ENCODE data around the gene ATP1A3.
"Not testable (repeated sequence)": the region's sequence is repeated elsewhere in the genome, so short reads cannot be mapped to it uniquely, and the experiment has no call there.

ATP1A3 gene

GRCh38 chr19:41993612-41994483, at the start of gene ATP1A3:
TSS of gene ATP1A3 (minus strand) at chr19:41994230. CDS start at chr19:41994076, 154 bp downstream.
- peak in 1 of 2 donors; percentile 19 for DNase-seq (ENCODE audit: low read depth in 1 of 2, low spot score in 1 of 2)

DNA sequence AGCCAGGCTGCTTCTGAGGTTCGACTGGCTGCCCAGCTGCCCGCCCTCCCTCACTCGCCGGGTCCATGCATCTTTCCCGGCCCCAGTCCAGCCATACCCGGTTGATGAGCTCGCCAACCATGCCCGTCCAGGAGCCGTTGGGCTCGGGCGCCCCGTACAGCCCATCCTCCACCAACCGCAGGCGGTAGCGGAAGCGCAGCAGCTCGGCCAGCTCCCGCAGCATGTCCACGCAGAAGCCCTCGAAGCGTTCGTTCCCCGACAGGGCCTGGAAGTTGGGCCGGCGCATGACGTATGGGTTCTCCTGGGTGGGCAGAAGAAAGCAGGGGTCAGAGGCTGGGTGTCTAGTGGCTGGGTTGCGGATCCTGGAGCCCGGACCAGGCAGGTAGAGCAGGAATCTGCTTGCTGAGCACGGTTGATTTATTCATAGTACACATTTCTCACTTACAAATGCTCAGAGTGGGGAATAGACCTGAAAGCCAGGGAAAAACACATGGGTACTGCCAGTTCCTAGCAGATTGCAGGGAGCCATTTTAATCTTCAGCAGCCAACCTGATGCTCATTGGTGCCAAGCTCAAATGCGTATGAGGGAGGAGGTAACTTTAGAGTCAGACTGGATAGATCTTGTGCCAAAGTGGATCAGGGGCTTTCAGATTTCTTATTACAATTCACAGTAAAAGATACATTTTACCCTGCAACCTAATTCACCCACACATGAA, 48.6 kb upstream of the ATP1A3 start:
- DNase-seq (ENCODE audit: low read depth in 1 of 2, low spot score in 1 of 2) = no peak

DNA sequence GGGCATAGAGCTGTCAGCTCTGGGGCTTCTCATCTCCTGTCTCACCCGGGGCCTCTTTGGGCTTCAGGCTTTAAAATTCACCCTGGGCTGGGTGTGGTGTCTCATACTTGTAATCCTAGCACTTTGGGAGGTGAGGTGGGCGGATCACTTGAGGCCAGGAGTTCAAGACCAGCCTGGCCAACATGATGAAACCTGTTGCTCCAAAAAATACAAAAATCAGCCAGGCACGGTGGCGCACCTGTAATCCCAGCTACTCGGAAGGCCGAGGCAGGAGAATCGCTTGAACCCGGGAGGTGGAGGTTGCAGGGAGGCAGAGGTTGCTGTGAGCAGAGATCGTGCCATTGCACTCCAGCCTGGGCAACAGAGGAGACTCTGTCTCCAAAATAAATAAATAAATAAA, 46.5 kb upstream of the ATP1A3 start:
- not testable (repeated sequence) for DNase-seq (ENCODE audit: low read depth in 1 of 2, low spot score in 1 of 2)

DNA sequence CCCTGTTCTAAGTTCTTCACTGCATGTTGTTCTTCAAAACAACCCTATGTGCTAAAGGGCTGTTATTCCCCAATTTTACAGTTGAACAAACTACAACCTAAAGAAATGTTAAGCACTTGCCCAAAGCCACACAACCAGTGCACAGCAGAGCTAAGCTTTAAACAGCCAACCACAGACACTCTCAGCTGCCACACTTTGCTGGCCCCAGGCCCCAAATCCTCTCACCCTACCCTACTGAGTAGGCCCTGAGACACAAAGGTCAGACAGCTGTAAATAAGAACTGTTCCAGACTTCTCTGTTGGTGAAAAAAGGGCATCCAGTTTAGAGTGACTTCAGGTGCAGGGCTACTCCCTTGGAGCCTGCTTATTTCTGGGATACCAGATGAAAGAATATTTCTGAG, 46.0 kb upstream of the ATP1A3 start:
- DNase-seq (ENCODE audit: low read depth in 1 of 2, low spot score in 1 of 2) = no peak

DNA sequence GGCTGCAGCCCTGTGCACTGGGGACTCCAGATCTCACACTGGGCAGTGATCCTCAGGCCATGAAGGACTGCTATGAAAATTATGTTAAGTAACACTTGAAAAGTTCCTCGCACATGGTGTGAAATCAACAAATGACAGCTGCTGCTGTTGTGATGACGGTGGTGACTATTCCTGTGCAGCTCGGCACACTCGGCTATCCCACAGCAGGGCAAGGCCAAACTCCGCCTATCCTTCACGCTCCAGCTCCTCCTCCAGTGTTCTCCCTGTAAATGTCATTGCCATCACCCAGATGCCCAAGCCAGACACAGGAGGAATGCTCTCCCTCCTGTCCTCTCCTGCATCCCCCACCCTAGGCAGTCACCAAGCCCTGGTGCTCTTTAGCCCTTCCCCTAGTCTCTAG, 44.6 kb upstream of the ATP1A3 start:
- no peak for DNase-seq (ENCODE audit: low read depth in 1 of 2, low spot score in 1 of 2)

GRCh38 chr19:42037649-42038048, 43.6 kb upstream of the ATP1A3 start:
- no peak for DNase-seq (ENCODE audit: low read depth in 1 of 2, low spot score in 1 of 2)

DNA sequence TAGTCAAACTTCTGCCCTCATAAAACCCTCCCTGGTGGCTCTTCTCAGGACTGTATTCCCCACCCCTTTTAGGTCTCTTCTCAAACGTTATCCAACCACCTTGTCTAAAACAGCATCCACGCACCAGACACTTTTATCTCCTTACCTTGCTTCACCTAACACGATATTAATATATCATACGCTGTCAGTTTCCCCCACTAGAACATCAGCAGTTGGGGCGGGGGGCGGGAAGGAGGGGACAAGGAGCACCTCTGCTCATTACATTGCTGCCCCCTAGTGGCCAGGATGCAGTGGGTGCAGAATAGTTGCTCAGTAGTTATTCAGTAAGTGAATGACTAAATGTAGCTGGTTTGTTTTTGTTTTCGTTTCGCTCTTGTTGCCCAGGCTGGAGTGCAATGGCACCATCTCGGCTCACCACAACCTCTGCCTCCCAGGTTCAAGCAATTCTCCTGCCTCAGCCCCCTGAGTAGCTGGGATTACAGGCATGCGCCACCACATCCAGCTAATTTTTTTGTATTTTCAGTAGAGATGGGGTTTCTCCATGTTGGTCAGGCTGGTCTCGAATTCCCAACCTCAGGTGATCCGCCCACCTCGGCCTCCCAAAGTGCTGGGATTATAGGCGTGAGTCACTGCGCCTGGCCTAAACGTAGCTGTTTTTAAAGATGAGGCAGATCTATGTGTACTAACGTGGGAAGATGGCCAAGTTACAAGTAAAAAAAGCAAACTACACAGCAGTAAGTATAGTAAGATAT, 40.8 kb upstream of the ATP1A3 start:
- peak; percentile 24 to 60 for DNase-seq (ENCODE audit: low read depth in 1 of 2, low spot score in 1 of 2)

DNA sequence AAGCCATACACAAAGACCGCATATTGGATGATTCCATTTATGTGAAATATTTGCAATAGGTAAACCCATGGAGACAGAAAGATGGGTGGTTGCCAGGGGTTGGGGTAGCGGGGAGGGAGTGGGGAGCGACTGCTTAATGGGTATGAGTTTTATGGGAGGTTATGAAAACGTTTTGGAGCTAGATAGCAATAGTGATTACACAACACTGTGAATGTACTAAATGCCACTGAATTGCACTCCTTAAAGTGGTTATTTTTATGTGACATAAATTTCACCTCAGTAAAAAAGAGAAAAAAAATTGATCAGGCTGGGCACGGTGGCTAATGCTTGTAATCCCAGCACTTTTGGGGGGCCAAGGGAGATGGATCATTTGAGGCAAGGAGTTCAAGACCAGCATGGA, 39.4 kb upstream of the ATP1A3 start:
- DNase-seq (ENCODE audit: low read depth in 1 of 2, low spot score in 1 of 2) = no peak

- no peak for DNase-seq (ENCODE audit: low read depth in 1 of 2, low spot score in 1 of 2)
Observed at GRCh38 chr19:42032431-42032830, 38.4 kb upstream of the ATP1A3 start.

DNA sequence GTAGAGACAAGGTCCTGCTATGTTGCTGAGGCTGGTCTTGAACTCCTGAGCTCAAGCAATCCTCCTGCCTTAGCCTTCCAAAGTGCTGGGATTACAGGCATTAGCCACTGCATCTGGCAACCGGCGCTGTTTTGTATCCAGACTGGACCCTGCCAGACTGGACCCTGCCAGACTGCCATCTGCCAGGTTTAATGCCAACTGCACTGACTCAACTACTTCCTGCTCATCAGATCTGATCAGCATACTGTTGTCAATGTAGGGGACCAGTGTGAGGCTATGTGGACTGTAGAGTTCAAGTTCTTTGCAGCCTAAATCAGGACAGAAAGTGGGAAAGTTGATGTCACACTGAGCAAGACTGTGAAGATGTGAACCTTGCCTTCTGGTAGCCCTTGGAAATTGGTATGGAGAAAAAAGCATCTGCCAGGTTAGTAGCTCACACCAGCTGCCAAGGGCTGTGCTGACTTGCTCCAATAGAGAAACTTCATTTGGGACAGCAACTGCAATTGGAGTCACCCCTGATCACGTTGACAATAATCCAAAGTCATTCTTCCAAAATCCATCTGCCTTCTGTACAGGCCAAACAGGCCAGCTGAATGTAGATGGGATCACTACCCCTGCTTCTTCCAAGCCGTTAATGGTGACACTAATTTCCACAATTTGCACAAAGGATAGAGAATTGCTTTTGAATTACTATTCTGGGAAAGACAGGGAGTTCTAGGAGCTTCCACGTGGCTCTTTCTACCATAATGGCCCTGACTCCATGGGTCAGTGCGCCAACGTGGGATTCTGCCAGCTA, 36.8 kb upstream of the ATP1A3 start:
- DNase-seq (ENCODE audit: low read depth in 1 of 2, low spot score in 1 of 2) = no peak

GRCh38 chr19:42028304-42029216, 34.5 kb upstream of the ATP1A3 start:
- peak in 1 of 2 donors; percentile 5 for DNase-seq (ENCODE audit: low read depth in 1 of 2, low spot score in 1 of 2)

DNA sequence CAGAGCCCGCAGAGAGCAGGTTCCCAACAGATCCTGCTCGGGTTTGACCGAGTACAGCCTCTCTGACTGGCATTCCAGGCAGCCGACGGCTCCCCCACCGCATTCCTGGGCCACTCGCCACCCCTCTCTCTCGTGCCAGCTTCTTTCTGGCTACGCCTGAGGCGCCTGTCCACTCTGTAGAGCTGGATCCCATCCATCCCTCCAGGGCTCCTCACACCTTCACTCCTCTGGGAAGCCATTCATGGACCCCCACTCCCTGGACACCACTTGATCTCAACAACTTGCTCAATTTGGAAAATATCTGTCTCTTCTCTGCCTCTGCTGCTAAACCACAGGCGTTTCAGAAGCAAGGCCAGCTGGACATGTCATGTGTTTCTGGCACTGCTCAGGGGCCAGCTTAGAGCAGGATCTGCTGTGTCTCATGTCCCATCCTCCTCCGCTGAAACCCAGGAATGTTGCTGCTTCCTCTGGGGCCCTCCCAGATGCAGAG, 30.6 kb upstream of the ATP1A3 start:
- no peak for DNase-seq (ENCODE audit: low read depth in 1 of 2, low spot score in 1 of 2)

DNA sequence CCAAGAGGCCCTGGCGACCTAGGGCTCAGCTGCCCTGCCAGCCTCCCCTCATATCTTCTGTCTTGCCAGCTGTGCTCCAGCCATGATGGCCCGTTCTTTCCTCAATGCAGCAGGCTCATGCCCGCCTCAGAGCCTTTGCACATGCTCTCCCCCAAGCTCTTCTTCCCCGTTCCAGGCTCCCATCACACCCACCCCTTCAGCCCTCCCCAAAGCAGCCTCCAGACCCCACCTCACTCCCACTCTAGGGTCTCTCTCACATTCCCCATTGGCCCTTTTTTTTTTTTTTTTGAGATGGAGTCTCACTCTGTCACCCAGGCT, 29.9 kb upstream of the ATP1A3 start:
- no peak for DNase-seq (ENCODE audit: low read depth in 1 of 2, low spot score in 1 of 2)

- no peak for DNase-seq (ENCODE audit: low read depth in 1 of 2, low spot score in 1 of 2)
Observed at GRCh38 chr19:42023121-42023942, 29.3 kb upstream of the ATP1A3 start.

GRCh38 chr19:42022616-42023015, 28.6 kb upstream of the ATP1A3 start:
- DNase-seq (ENCODE audit: low read depth in 1 of 2, low spot score in 1 of 2) = no peak

- DNase-seq (ENCODE audit: low read depth in 1 of 2, low spot score in 1 of 2) = no peak
Observed at GRCh38 chr19:42021185-42021584, 27.2 kb upstream of the ATP1A3 start.

DNA sequence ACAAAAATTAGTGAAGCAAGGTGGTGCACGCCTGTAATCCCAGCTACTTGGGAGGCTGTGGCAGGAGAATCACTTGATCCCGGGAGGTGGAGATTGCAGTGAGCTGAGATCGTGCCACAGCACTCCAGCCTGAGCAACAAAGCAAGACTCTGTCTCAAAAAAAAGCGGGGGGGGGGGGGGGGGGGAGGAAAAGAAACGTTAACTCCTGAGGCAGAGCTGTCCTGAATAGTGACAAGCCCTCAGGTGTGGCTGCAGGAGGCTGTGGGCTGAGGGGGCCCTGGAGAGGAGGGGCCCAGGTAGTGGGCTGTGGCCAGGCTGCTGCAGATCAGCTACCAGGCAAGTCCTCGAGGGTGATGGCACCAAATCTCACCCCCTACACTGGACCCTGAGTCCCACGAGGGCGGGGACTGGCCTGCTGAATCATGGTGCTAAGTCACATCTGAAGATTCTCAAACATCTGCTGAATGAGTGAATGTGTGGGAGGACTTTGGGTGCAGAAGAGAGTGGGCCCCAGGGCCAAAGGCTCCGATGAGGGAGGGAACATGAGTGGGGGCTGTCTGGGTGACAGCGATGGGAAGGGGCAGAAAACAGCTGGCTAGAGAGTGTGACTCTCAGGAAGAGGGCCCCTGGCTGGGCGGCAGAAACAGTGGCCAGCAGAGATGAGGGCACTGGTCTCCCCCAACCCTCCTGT, 24.6 kb upstream of the ATP1A3 start:
- no peak for DNase-seq (ENCODE audit: low read depth in 1 of 2, low spot score in 1 of 2)

DNA sequence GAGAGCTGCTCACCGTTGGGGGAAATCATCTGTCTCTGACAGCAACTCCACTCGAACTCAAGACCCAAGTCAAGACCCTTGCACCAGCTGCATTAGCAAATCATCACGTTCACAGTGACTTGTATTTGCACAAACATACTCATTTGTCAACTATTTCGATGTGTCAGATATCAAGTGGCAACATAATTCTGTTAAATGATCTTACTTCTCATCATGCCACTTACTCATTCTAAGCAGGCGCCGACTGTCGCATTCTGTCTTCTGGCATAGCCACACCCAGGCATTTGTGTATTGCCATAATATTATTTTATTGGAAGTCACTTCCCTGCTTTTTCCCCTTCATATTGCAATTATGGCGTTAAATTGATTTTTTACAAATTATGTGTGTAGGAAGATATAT, 23.0 kb upstream of the ATP1A3 start:
- DNase-seq (ENCODE audit: low read depth in 1 of 2, low spot score in 1 of 2) = no peak
